HG03196 (cell line): ENCODE measurements around the gene AK3.

ENCODE experiments used
- ATAC-seq: cut with Tn5 transposase; IDR thresholded peaks from one replicate; pipeline ENCODE4 v1.9.1; 2021; ENCODE audit not compliant: unreplicated experiment

Gene AK3

GRCh38 chr9:4750023-4750673 is 9.1 kb upstream of the AK3 start:
- ATAC-seq = no peak

GRCh38 chr9:4748612-4749011 is 7.6 kb upstream of the AK3 start:
- no peak for ATAC-seq

GRCh38 chr9:4746278-4747030 is 5.5 kb upstream of the AK3 start:
- no peak for ATAC-seq

- ATAC-seq = no peak
Measured at GRCh38 chr9:4743131-4743875, 2.3 kb upstream of the AK3 start.

GRCh38 chr9:4742246-4742645 is 1.2 kb upstream of the AK3 start:
- ATAC-seq = no peak

GRCh38 chr9:4741365-4742089 is 525 bp upstream of the AK3 start:
- ATAC-seq = no peak

- no peak for ATAC-seq
Measured at GRCh38 chr9:4740388-4740637, 689 bp downstream of the AK3 start.

GRCh38 chr9:4739587-4740387 is 1.2 kb downstream of the AK3 start:
- ATAC-seq = no peak

- ATAC-seq = no peak
Measured at GRCh38 chr9:4738866-4739586, 2.0 kb downstream of the AK3 start.

- ATAC-seq = no peak
Measured at GRCh38 chr9:4734150-4734549, 6.9 kb downstream of the AK3 start.

- ATAC-seq = no peak
Measured at GRCh38 chr9:4732890-4733289, 8.1 kb downstream of the AK3 start.

GRCh38 chr9:4727593-4727992 is 13.4 kb downstream of the AK3 start:
- no peak for ATAC-seq

- ATAC-seq = no peak
Measured at GRCh38 chr9:4725706-4726442, 15.1 kb downstream of the AK3 start.

- ATAC-seq = no peak
Measured at GRCh38 chr9:4721736-4722135, 19.3 kb downstream of the AK3 start.

GRCh38 chr9:4718911-4719310 is 22.1 kb downstream of the AK3 start:
- no peak for ATAC-seq

- no peak for ATAC-seq
Measured at GRCh38 chr9:4717815-4718214, 23.2 kb downstream of the AK3 start.

GRCh38 chr9:4716163-4716562 is 24.8 kb downstream of the AK3 start:
- no peak for ATAC-seq

GRCh38 chr9:4714266-4715016 is 26.6 kb downstream of the AK3 start:
- ATAC-seq = no peak

- ATAC-seq = no peak
Measured at GRCh38 chr9:4713849-4714248, 27.2 kb downstream of the AK3 start.
